ENCODE results near the gene RAP1A.

The RAP1A gene

DNA sequence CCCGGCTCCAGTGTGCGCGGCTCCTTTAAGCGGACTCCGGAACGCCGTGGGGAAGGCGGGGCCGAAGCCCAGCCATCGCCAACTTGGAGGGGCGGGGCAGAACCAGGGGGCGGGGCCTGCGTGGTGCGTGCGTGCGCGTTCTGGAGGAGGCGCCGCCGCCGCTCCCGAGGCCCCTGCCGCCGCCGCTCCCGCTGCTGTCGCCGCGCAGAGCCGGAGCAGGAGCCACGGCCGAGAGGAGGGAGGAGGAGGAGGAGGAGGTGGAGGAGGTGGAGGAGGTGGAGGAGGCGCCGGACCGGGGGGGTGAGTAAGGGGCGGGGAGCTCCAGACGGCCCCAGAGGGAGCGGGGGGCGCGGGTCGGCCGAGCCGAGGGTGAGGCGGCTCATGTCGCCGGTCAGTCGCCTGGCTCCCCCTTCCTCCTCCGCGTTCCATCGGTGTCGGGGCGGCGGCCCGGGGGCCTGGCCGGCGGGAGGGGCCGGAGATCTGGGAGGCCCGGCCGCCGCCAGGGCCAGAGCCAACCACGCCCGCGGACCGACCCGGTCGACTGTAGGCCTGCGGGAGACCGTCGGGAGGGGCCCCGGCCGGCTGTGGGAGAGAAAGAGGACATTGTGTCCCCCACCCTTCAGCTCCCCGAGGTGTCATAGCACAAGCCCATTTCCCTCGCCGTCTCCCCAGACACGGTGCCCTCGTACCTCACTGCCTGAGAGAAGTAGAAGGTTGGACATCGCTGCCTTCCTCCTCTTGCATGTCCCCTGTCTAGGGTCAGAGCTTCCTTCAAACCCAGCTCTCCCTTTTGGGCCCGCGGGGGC lies at the start of gene RAP1A:
Gene RAP1A (plus strand): TSS at position 155 of the 806 bp plus-strand sequence. CDS start 71,572 bp downstream, outside the sequence.
- peak; percentile 95 for DNase-seq

DNA sequence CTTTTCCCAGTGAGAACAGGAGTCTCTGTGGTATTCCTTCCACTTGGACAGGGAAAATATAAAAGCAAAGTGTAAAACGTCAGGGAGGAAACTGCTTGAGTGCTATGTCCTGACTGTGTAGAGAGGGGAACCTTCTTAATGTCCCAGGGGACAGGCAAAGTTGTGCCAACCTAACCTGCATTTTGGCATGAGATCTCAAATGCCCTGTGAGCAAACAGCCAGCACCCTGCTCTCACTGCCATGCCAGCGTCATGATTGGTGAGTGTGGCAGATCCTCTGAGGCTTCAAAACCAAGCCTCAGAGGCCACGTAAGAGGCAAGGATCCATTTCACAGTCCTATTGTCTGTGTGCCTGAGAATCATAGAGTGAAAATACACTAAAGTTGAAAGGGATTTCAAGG lies 49.7 kb upstream of the RAP1A start:
- no peak for DNase-seq

DNA sequence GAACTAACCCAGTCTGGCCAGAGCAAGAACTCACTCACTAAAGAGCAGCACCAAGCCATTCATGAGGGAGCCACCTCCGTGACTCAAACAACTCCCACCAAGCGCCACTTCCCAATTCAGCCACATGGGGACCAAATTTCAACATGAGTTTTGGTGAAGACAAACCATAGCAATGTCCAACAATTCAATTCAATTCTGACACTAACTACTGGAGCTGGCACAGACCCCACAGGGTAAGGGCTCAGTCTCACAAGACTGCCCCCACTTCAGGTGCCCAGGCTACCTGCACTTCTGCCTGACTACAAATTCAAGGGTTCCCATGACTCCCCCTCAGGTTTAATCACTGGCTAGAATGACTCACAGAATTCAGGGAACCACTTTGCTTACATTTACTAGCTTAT lies 48.8 kb upstream of the RAP1A start:
- DNase-seq: peak; percentile 26

- no peak for DNase-seq
Observed at GRCh38 chr1:111571239-111571638, 48.4 kb upstream of the RAP1A start.

- no peak for DNase-seq
Observed at GRCh38 chr1:111571987-111572386, 47.6 kb upstream of the RAP1A start.

DNA sequence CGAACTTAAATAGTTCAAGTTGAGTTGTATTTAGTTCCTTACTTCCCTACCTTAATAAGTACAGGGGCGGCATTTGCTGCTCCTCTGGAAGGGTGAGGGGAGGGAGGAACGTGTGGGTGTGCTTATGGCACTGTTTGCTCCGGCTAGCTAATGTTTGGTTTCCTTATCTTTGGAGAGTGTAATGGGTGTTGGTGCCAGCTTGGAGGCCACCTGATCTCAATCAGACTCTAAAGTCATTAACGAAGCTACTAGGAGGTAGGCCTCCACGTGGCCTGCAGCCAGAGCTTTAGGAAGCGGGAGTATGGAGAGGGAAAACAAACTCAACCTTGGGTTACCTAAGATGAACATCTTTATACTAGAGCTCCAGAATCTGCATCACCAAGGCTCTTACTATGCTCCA lies 43.0 kb upstream of the RAP1A start:
- no peak for DNase-seq

- no peak for DNase-seq
Observed at GRCh38 chr1:111577814-111578213, 41.8 kb upstream of the RAP1A start.

DNA sequence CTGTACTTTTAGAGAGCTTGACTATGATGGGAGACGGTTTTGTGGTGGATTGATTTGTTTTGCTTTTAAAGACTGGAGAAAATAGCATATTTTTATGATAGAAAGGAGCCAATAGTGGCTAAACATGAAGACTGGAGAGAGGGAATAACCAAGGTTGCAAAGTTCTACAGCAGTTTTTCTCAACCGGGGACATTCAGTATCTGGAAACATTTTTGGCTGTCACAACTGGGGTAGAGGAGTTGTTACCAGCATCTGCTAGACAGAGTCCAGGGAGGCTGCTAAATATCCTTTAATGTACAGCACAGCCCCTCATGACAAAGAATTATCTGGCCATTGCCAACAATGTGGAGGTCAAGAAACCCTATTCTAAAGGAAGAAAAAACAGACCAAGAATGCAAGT lies 38.4 kb upstream of the RAP1A start:
- no peak for DNase-seq

GRCh38 chr1:111582016-111582415 lies 37.6 kb upstream of the RAP1A start:
- DNase-seq: no peak

GRCh38 chr1:111582644-111583618 lies 36.7 kb upstream of the RAP1A start:
- DNase-seq: no peak

DNA sequence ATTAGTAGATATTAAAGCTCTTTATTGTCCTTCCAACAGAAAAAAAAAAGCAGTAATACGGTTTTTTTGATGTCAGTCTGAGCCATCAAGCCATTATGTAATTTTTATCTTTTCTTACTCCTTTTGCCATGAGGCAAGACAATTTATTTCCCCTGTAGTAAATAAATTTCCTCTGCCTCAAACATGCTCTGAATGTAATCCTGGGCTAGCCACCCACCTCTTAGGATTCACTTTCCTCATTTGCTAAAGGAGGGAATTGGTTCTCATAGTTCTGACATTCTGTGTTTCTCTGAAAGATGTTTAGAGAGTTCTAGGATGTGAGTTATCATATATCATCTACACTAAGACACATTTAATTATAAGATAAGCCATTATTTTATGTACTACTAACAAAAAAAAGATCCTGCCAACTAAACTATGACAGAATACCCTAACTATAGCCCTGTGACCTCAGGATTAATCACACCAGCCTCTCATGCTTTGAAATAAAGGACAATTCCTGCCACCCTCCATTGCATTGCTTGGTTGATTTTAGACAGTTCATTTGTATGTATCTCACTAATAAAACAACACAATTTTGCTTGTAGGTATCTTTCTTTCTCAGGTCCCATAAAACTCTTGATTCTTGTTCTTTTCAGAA lies 34.0 kb upstream of the RAP1A start:
- no peak for DNase-seq

- no peak for DNase-seq
Observed at GRCh38 chr1:111586112-111586511, 33.5 kb upstream of the RAP1A start.

- no peak for DNase-seq
Observed at GRCh38 chr1:111587509-111588174, 31.9 kb upstream of the RAP1A start.

DNA sequence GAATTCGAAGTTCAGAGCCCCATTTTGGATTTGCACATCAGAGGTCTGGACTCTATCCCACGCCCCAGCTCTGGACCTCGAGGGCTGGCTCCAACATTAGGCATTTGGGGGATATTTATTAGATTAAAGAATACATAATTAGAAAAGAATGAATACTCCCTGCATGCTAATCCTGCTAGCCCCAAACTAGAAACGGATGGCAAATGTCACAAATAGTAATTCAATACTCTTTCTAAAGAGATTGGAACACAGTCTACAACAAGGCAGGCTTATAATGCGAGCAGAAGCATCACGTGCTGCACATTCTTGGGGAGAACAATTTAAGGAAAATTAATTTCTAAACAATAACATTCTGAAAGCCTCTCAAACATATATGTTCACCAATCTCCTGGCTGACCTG lies 27.7 kb upstream of the RAP1A start:
- DNase-seq: no peak

DNA sequence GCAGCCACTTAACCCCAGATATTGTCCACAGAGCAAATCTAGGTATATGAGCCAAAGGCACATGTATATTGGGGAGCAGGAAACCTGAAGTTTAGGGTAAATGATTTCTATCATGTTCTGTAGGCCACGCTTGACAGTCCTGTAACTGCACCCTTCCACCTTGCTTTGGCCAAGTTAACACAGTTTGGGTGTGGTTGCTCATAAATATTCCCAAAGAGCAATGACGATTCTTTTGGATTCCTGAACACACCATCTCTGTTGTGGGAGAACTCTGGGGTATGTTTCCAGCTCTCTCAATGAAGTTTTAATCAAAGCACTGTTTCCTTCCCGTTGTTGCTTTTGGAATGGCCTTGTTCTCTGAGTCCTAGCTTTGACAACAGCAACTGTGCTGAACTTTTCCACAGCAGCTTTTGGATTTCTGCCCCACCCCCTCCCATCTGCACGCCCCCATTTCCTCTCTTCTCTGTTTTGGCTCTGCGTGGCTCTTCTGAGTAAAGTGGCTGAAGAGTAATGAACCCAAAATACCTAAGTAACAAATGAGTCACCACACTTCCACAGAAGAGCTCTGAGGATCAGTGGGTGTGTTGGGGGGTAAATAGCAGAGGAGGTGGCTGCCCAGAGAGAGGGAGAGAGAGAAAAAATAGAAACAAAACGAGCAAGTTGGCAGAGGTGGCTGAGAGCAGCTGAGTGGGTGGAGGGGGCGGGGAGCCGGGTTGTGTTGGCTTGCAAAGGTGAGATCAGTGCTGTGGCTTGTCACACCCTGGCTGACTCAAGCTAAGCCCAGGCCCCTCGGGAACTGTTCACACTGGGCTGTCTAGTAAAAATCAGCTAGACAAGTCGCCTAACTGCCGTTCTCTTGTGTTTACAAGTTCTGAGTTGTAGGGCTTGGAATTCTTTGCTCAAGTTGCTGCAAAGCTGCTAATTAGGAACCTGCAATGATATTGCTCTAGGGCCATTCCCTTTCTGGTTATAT lies 26.9 kb upstream of the RAP1A start:
- DNase-seq: peak; percentile 98

DNA sequence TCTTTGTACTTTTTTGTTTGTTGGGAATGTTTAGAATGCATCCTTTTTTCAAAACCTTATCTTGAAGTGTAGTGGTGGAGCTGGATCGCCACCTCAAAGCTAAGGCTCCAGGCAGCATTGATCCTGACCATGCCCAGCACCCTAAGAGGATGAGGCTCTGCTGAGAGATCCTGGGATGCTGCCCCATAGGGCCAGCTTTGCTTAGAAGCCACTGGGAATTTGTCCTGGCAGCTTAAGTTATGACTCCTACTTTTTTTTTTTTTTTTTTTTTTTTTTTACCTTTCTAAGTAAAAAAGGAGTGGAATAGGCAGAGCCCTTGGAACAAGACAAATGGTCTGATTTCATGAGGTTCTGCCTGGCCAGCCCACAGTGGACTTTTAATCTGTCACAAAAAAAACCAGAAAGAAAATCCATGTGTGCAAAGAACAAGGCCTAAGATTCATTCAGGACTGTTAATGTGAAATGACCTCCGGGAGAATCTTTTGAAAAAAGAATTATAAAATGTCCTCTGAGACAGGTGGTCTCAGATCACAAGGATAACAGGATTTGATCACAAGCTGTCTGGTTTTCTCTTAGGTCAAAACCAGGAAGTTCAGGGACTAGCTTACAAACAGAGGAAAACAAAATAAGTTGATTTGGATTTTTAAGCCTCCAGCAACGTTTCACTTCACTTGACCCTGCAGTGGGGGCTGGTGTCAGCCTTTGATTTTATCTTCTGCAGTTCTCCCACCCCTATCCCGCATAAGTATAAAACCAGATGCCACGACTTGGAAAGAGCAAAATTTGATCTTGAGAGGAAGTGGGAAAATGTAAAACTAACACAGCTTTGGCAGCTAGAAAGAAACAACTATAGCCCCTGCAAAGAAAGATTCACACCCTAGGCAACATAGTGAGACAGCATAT lies 25.9 kb upstream of the RAP1A start:
- no peak for DNase-seq

- no peak for DNase-seq
Observed at GRCh38 chr1:111594306-111594693, 25.3 kb upstream of the RAP1A start.

DNA sequence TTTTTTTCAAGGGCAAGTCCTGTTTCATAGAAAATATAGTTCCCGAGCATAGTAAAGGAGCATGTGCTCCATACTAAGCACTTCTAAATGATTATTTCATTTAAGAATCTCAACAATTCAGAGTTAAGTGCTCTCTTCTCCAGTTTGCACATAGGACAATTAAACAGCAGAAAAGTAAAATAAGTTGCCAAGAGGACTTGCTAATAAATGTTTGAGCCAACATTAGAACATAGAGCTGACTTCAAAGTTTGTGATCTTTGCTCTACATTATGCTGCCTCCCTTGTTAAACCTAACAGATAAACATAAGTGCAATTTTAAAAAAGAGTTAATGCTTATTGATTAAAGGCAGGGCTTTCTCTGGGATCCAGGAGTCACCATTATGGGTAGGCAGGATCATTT lies 23.8 kb upstream of the RAP1A start:
- DNase-seq: no peak

DNA sequence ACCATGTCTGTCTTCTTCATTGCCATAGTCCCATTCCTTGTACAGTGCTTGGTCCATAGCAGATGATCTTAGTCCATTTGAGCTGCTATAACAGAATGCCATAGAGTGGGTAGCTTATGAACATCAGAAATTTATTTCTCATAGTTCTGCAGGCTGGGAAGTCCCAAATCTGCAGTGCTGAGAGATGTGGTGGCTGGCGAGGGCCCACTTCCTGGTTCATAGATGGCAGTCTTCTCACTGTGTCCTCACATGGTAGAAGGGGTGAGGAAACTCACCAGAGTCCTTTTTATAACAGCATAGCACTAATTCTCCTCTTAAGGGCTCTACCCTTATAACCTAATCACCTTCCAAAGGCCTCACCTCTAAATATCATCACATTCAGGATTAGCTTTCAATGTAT lies 23.1 kb upstream of the RAP1A start:
- peak; percentile 67 for DNase-seq

DNA sequence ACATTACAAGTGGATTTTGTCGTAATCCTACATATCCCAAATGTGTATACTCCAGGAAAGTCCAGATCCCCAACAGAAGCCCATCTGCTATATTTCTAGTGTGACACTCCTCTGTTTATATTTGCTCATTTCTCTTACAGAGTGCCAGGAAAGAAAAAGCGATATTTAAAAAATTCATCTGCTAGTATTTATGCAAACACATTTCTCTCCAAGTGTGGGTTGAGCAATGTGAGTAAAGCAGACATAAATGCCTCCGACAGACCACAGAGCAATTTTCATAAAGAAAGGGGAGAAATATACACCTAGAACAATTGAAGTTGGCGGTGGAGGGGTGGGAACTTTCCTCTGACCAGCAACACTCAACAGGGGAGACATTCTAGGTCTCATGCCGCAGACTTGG lies 22.2 kb upstream of the RAP1A start:
- no peak for DNase-seq
